SK-N-SH treated with all-trans-retinoic acid at 6 μM for 48 hours (cell line): ENCODE measurements around the gene TSEN54.

Experiments
- ATAC-seq: fragments of 200-7000 bp; cut with Tn5 transposase; 3 replicates; pipeline ENCODE4 v1.9.1; 2020; ENCODE audit warnings: mild to moderate bottlenecking, moderate library complexity
- ARNTL ChIP-seq: fragments of 450-650 bp; formaldehyde crosslinking; IDR thresholded peaks from 2 replicates; pipeline ENCODE4 v1.5.0; 2020; ENCODE audit warnings: low read depth, mild to moderate bottlenecking, moderate library complexity, borderline replicate concordance
- BACH2 ChIP-seq: fragments of 250-450 bp; sonication (Bioruptor Pico); IDR thresholded peaks from 2 replicates; pipeline ENCODE4 v1.9.0; 2021; ENCODE audit warnings: mild to moderate bottlenecking, borderline replicate concordance
- CREB5 ChIP-seq: fragments of 250-450 bp; sonication (Bioruptor Pico); IDR thresholded peaks from 2 replicates; pipeline ENCODE4 v1.5.1; 2020; ENCODE audit warnings: low read depth, mild to moderate bottlenecking, moderate library complexity
- CSDC2 ChIP-seq: fragments of 250-450 bp; sonication (Bioruptor Pico); IDR thresholded peaks from 2 replicates; pipeline ENCODE4 v1.5.0; 2020; ENCODE audit warnings: mild to moderate bottlenecking, moderate library complexity
- CSRNP3 ChIP-seq: fragments of 250-450 bp; sonication (Bioruptor Pico); IDR thresholded peaks from 2 replicates; pipeline ENCODE4 v1.5.1; 2021; ENCODE audit warnings: mild to moderate bottlenecking, moderate library complexity
- ESRRG ChIP-seq: fragments of 250-450 bp; sonication (Bioruptor Pico); IDR thresholded peaks from 2 replicates; pipeline ENCODE4 v1.6.1; 2021; ENCODE audit warnings: mild to moderate bottlenecking
- GLIS3 ChIP-seq: fragments of 250-450 bp; sonication (Bioruptor Pico); IDR thresholded peaks from 2 replicates; pipeline ENCODE4 v1.5.0; 2020; ENCODE audit warnings: mild to moderate bottlenecking, moderate library complexity
- ISL1 ChIP-seq: fragments of 250-450 bp; sonication (Bioruptor Pico); IDR thresholded peaks from 2 replicates; pipeline ENCODE4 v2.1.2; 2022; ENCODE audit warnings: mild to moderate bottlenecking, moderate library complexity
- OSR1 ChIP-seq: fragments of 250-450 bp; sonication (Bioruptor Pico); IDR thresholded peaks from 2 replicates; pipeline ENCODE4 v1.8.0; 2022; ENCODE audit warnings: moderate library complexity, mild to moderate bottlenecking, inconsistent platforms
- PATZ1 ChIP-seq: fragments of 250-450 bp; sonication (Bioruptor Pico); IDR thresholded peaks from 2 replicates; pipeline ENCODE4 v1.8.0; 2020; ENCODE audit warnings: mild to moderate bottlenecking, moderate library complexity, borderline replicate concordance
- POU6F1 ChIP-seq: fragments of 250-450 bp; sonication (Bioruptor Pico); IDR thresholded peaks from 2 replicates; pipeline ENCODE4 v1.8.0; 2021; ENCODE audit warnings: low read depth, mild to moderate bottlenecking, moderate library complexity, borderline replicate concordance
- PPARA ChIP-seq: fragments of 250-450 bp; sonication (Bioruptor Pico); IDR thresholded peaks from 2 replicates; pipeline ENCODE4 v1.5.0; 2020; ENCODE audit warnings: mild to moderate bottlenecking, borderline replicate concordance
- RARB ChIP-seq: fragments of 250-450 bp; sonication (Bioruptor Pico); IDR thresholded peaks from 2 replicates; pipeline ENCODE4 v1.8.0; 2021; ENCODE audit warnings: mild to moderate bottlenecking, moderate library complexity
- SNAI2 ChIP-seq: fragments of 250-450 bp; sonication (Bioruptor Pico); IDR thresholded peaks from 2 replicates; pipeline ENCODE4 v1.5.0; 2020; ENCODE audit warnings: mild to moderate bottlenecking, moderate library complexity
- TCF4 ChIP-seq: fragments of 250-450 bp; sonication (Bioruptor Pico); IDR thresholded peaks from 2 replicates; pipeline ENCODE4 v1.8.0; 2021; ENCODE audit warnings: mild to moderate bottlenecking, moderate library complexity, borderline replicate concordance
- TOX ChIP-seq: fragments of 250-450 bp; sonication (Bioruptor Pico); IDR thresholded peaks from 2 replicates; pipeline ENCODE4 v1.8.0; 2021; ENCODE audit warnings: mild to moderate bottlenecking, moderate library complexity, borderline replicate concordance
- TSHZ2 ChIP-seq: fragments of 250-450 bp; sonication (Bioruptor Pico); IDR thresholded peaks from 2 replicates; pipeline ENCODE4 v1.5.0; 2020; ENCODE audit warnings: mild to moderate bottlenecking, moderate library complexity
- ZC3H10 ChIP-seq: fragments of 250-450 bp; sonication (Bioruptor Pico); IDR thresholded peaks from 2 replicates; pipeline ENCODE4 v1.5.1; 2021; ENCODE audit warnings: mild to moderate bottlenecking, moderate library complexity
- ZFP3 ChIP-seq: fragments of 250-450 bp; sonication (Bioruptor Pico); IDR thresholded peaks from 2 replicates; pipeline ENCODE4 v1.5.0; 2020; ENCODE audit warnings: mild to moderate bottlenecking, moderate library complexity
- ZFP30 ChIP-seq: fragments of 450-650 bp; formaldehyde crosslinking; IDR thresholded peaks from 2 replicates; pipeline ENCODE4 v1.5.0; 2022; ENCODE audit warnings: mild to moderate bottlenecking, moderate library complexity
- ZNF565 ChIP-seq: fragments of 450-650 bp; formaldehyde crosslinking; conservative IDR thresholded peaks from 2 replicates; pipeline ENCODE4 v1.5.0; 2020; ENCODE audit warnings: low read depth, mild to moderate bottlenecking, moderate library complexity
- ZNF70 ChIP-seq: fragments of 450-650 bp; formaldehyde crosslinking; IDR thresholded peaks from 2 replicates; pipeline ENCODE4 v1.5.0; 2020; ENCODE audit warnings: mild to moderate bottlenecking, moderate library complexity
- ZNF8 ChIP-seq: fragments of 450-650 bp; formaldehyde crosslinking; IDR thresholded peaks from 2 replicates; pipeline ENCODE4 v1.5.0; 2020; ENCODE audit warnings: mild to moderate bottlenecking, moderate library complexity

TSEN54 gene

GRCh38 chr17:75563063-75563758 is 46.9 kb downstream of the TSEN54 start (continued):
- TF ChIP-seq POU6F1: no peak
- no peak for TF ChIP-seq ZNF565 (CRISPR knock-in tag)
- no peak for TF ChIP-seq ZNF8 (CRISPR knock-in tag)
- TF ChIP-seq SNAI2 (CRISPR knock-in tag): no peak
- no peak for TF ChIP-seq GLIS3 (CRISPR knock-in tag)
- no peak for TF ChIP-seq PPARA (CRISPR knock-in tag)
- no peak for TF ChIP-seq ZNF70 (CRISPR knock-in tag)
- no peak for TF ChIP-seq CSDC2
- TF ChIP-seq ZC3H10 (CRISPR knock-in tag): no peak
- no peak for TF ChIP-seq ESRRG (CRISPR knock-in tag)

GRCh38 chr17:75564195-75564594 is 47.9 kb downstream of the TSEN54 start:
- TF ChIP-seq ZFP3 (CRISPR knock-in tag): no peak
- TF ChIP-seq ZNF70 (CRISPR knock-in tag): no peak
- no peak for TF ChIP-seq ARNTL (CRISPR knock-in tag)
- no peak for TF ChIP-seq PATZ1 (CRISPR knock-in tag)
- TF ChIP-seq OSR1 (CRISPR knock-in tag): no peak
- no peak for TF ChIP-seq ESRRG (CRISPR knock-in tag)
- TF ChIP-seq ISL1: no peak
- TF ChIP-seq RARB (CRISPR knock-in tag): no peak
- no peak for TF ChIP-seq CSRNP3 (CRISPR knock-in tag)
- no peak for TF ChIP-seq TOX (CRISPR knock-in tag)
- TF ChIP-seq, all 23 proteins: peak for 0
- no peak for ATAC-seq

- peak; percentile 20; the same call in 2 of the 3 replicates for ATAC-seq
- TF ChIP-seq OSR1 (CRISPR knock-in tag) (no peak), TCF4 (CRISPR knock-in tag) (no peak), ZFP3 (CRISPR knock-in tag) (no peak), TOX (CRISPR knock-in tag) (no peak), ZFP30 (CRISPR knock-in tag) (no peak), ZC3H10 (CRISPR knock-in tag) (no peak), TSHZ2 (CRISPR knock-in tag) (no peak), PPARA (CRISPR knock-in tag) (no peak), SNAI2 (CRISPR knock-in tag) (no peak), CREB5 (CRISPR knock-in tag) (no peak), ZNF565 (CRISPR knock-in tag) (no peak), CSRNP3 (CRISPR knock-in tag) (no peak), ARNTL (CRISPR knock-in tag) (no peak), GLIS3 (CRISPR knock-in tag) (no peak), ESRRG (CRISPR knock-in tag) (no peak), CSDC2 (no peak), BACH2 (CRISPR knock-in tag) (no peak), POU6F1 (no peak), RARB (CRISPR knock-in tag) (no peak)
Measured at GRCh38 chr17:75565066-75565465, 48.7 kb downstream of the TSEN54 start.
